Activated gamma-delta T cell (primary cell): ENCODE measurements around the gene IRS2.
"Not testable (repeated sequence)": the region's sequence is repeated elsewhere in the genome, so short reads cannot be mapped to it uniquely, and the experiment has no call there.

Experiments
- DNase-seq: peaks from one replicate; lab custom pipeline; 2025; lab: John Stamatoyannopoulos, UW
- total RNA-seq, 2 donors: gene quantifications; one replicate each; lab custom pipeline; 2026; lab: John Stamatoyannopoulos, UW

The IRS2 gene
- total RNA-seq, result 24.1 to 39.3 reads per million in 2 donors

- peak; percentile 86 for DNase-seq
Observed at GRCh38 chr13:109786457-109787134, at the start of gene IRS2. Gene IRS2 (minus strand): TSS chr13:109786583. CDS start chr13:109786053, 530 bp downstream.

- DNase-seq, result no peak
Observed at GRCh38 chr13:109834973-109835720, 48.8 kb upstream of the IRS2 start.

GRCh38 chr13:109833940-109834339 lies 47.6 kb upstream of the IRS2 start:
- no peak for DNase-seq

- DNase-seq, result no peak
Observed at GRCh38 chr13:109833071-109833470, 46.7 kb upstream of the IRS2 start.

- DNase-seq, result not testable (repeated sequence)
Observed at GRCh38 chr13:109828591-109829316, 42.4 kb upstream of the IRS2 start.

GRCh38 chr13:109823201-109823600 lies 36.8 kb upstream of the IRS2 start:
- DNase-seq, result not testable (repeated sequence)

- DNase-seq, result no peak
Observed at GRCh38 chr13:109821103-109821502, 34.7 kb upstream of the IRS2 start.

- DNase-seq, result no peak
Observed at GRCh38 chr13:109819874-109820273, 33.5 kb upstream of the IRS2 start.

GRCh38 chr13:109818886-109819285 lies 32.5 kb upstream of the IRS2 start:
- no peak for DNase-seq

GRCh38 chr13:109817591-109818535 lies 31.5 kb upstream of the IRS2 start:
- DNase-seq, result no peak

- DNase-seq, result no peak
Observed at GRCh38 chr13:109816808-109817203, 30.4 kb upstream of the IRS2 start.

- no peak for DNase-seq
Observed at GRCh38 chr13:109816112-109816807, 29.9 kb upstream of the IRS2 start.

- no peak for DNase-seq
Observed at GRCh38 chr13:109815651-109816050, 29.3 kb upstream of the IRS2 start.

- no peak for DNase-seq
Observed at GRCh38 chr13:109813663-109814062, 27.3 kb upstream of the IRS2 start.

GRCh38 chr13:109812382-109812781 lies 26.0 kb upstream of the IRS2 start:
- no peak for DNase-seq

- DNase-seq, result no peak
Observed at GRCh38 chr13:109810761-109811510, 24.6 kb upstream of the IRS2 start.

- no peak for DNase-seq
Observed at GRCh38 chr13:109809216-109809932, 23.0 kb upstream of the IRS2 start.

- DNase-seq, result no peak
Observed at GRCh38 chr13:109807345-109807744, 21.0 kb upstream of the IRS2 start.

GRCh38 chr13:109804654-109805053 lies 18.3 kb upstream of the IRS2 start:
- no peak for DNase-seq
